Stimulated activated CD8-positive, alpha-beta memory T cell treated with anti-CD3 and anti-CD28 coated beads, Interleukin-7, amount 100 ng/mL, for 24 hours (primary cell): ENCODE results near the gene RNF225.
"Not testable (repeated sequence)": the region's sequence is repeated elsewhere in the genome, so short reads cannot be mapped to it uniquely, and the experiment has no call there.

Experiments used
- DNase-seq: peaks from one replicate; pipeline ENCODE4 v3.0.0-alpha.2; 2020; ENCODE audit warnings: low read depth

The RNF225 gene

DNA sequence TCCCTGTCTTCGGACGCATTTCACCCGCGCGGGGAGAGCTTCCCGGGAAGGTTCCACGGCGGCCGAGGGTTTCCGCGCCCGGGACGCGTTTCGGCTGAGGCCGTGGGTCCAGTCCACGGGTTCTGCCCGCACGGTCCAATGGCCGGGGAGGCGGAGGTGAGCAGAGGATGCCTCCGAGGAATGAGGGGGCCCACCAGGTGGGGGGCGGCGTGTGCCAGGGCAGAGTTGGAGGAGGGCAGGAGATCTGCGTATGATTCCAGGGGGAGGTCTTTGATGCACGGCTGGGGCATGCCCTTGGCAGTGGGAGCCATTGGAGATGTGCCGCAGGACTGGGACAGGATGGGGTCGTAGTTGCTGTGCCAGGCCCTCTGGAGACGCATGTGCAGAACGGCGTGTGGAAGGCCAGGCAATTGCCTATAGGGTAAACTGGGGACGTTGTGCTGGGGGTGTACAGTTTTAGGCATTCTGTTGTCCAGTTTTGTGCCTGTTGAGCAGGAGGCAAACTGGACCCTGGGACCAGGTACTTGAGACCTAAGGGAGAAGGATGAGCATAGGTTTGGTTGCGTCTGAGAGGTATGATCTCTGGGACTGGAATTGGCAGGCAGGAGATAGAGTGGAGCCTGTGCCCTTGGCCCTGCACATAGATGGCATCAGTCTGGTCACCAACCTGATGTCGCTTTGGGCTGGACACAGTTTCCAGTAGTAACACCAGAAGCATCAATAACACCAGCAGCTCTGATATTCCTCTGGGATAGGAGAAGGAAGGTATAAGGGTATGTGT lies 13.7 kb downstream of the RNF225 start:
- no peak for DNase-seq

DNA sequence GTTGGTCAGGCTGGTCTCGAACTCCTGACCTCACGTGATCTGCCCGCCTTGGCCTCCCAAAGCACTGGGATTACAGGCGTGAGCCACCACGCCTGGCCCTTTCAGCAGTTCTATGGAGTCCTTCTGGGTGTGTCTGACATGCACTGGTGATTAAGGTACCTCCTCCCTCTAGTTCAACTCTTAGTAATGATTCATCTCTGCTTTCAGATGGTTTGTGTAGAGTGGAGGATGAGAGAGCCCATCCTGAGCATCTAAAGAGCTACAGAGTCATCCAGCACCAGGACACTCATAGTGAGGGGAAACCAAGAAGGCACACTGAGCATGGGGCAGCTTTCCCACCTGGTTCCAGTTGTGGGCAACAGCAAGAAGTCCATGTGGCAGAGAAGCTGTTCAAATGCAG lies 21.1 kb downstream of the RNF225 start:
- no peak for DNase-seq

GRCh38 chr19:58417071-58417470 lies 21.6 kb downstream of the RNF225 start:
- no peak for DNase-seq

DNA sequence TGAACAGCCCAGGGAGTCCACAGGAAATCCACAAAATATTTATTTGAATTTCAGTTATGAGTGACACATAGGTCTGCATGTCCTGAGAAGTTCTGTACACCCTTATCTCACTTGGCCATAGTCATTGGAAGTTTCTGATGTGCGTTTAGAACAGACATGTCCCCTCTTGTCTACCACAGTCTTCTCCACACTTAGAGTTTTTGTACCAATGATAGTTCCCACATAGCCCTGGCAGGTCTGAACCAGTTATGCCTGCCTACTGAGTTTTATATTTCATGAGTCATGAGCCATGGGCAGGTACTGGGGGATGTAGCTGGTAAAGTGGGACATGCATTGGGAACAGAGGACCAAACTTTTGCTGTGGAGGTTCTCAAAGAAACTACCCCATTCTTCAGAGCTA lies 33.2 kb downstream of the RNF225 start:
- DNase-seq: no peak

DNA sequence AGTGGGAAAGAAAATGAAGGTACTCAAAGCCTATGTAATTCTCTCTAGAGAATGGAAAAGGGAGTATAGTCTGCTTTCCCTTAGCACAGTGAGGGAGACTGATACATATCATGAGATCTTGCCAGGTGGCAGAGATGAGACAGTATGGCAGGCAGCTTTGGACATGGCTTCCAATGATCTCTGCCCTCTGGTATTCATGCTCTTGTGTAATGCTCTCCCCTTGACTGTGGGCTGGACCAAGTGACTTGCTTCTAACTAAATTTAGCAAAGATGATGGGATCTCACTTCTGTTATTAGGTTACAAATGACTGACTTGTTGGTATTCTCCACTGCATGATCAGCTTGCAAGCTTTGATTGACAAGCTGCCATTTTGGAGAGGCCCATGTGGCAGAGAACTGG lies 34.3 kb downstream of the RNF225 start:
- DNase-seq: no peak

DNA sequence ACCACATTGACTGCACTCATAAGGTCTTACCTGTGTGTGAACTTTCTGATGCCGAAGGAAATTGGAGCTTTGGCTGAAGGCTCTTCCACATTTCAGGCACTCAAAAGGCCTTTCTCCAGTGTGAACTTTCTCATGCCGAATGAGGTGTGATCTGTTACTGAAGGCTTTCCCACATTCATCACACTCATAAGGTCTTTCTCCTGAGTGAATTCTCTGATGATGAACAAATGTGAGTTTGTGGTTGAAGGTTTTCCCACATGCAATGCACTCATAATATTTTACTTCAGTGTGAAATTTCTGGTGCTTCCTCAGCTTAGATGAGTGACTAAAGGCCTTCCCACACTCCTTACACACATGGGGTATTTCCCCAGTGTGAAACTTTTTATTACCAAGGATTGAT lies 38.8 kb downstream of the RNF225 start:
- no peak for DNase-seq

- peak; percentile 84 for DNase-seq
These were observed 44.4 kb downstream of the RNF225 start, which contains the start of gene ZNF132 for GRCh38 chr19:58439576-58440554. Gene ZNF132, minus strand, starts transcription at chr19:58440153. Its CDS starts 332 bp downstream, at chr19:58439821.

- no peak for DNase-seq
These were observed 45.1 kb downstream of the RNF225 start for GRCh38 chr19:58440556-58440955.

DNA sequence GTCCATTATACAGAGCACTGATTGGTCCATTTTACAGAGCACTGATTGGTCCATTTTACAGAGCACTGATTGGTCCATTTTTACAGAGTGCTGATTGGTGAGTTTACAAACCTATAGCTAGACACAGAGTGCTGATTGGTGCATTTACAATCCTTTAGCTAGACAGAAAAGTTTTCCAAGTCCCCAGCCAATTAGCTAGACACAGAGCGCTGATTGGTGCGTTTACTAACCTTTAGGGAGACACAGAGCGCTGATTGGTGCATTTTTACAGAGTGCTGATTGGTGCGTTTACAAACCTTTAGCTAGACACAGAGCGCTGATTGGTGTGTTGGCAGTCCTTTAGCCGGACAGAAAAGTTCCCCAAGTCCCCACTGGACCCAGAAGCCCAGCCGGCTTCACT lies 47.5 kb downstream of the RNF225 start:
- not testable (repeated sequence) for DNase-seq
